OCI-LY1 (cell line): Measurements from ENCODE around the gene MRPL23.

Experiments used
- CTCF ChIP-seq: fragments of 200-600 bp; sonication (generic), shearing (Covaris generic); IDR thresholded peaks from 2 replicates; pipeline ENCODE4 v1.5.1; 2017; ENCODE audit warnings: mild to moderate bottlenecking, antibody characterized with exemption, low read length, moderate library complexity, mixed read lengths
- EZH2 ChIP-seq: fragments of 200-600 bp; sonication (generic), shearing (Covaris generic); IDR thresholded peaks from 2 replicates; pipeline ENCODE4 v1.8.0; 2017; ENCODE audit warnings: borderline replicate concordance, mixed run types, mild to moderate bottlenecking, antibody characterized with exemption, low read length, moderate library complexity, mixed read lengths

- no peak for TF ChIP-seq CTCF
- TF ChIP-seq EZH2: no peak
Observed at GRCh38 chr11:1992111-1992510, 45.0 kb downstream of the MRPL23 start.
